H1 (cell line): ENCODE measurements around the gene EXOSC1. TPM values are rescaled to one million over a fixed set of nuclear protein-coding genes. Genes with fewer than 3 reads are reported as not detected.

ENCODE experiments used
- ASH2L ChIP-seq: fragments of 200-600, 300-600 bp; sonication (generic); IDR thresholded peaks from one replicate; pipeline ENCODE4 v1.7.1; 2017; ENCODE audit warnings: low read length
- BCL11A ChIP-seq, 2 experiments: IDR thresholded peaks; one replicate each; pipeline ENCODE4 v1.6.1; 2011; ENCODE audit warnings: low read depth in 2 of 2, low read length in 2 of 2, mild to moderate bottlenecking in 2 of 2
- CBX5 ChIP-seq: fragments of 300-800, 300-1000 bp; sonication (generic); IDR thresholded peaks from 2 replicates; pipeline ENCODE4 v1.7.1; 2016; ENCODE audit warnings: antibody characterized with exemption, low read length, low read depth
- CEBPB ChIP-seq: IDR thresholded peaks from 2 replicates; pipeline ENCODE4 v1.6.1; 2012; ENCODE audit warnings: low read depth, low read length
- CREB1 ChIP-seq: IDR thresholded peaks from 2 replicates; pipeline ENCODE4 v1.6.1; 2012; ENCODE audit warnings: inconsistent platforms
- E2F6 ChIP-seq: IDR thresholded peaks from 2 replicates; pipeline ENCODE4 v1.6.1; 2012; ENCODE audit warnings: inconsistent platforms
- EP300 ChIP-seq, 2 experiments: IDR thresholded peaks; 1 replicate in 1 of 2; 2 replicates in 1 of 2; pipeline ENCODE4 v1.6.1; 2011 to 2012; ENCODE audit warnings: low read depth in 2 of 2, low read length in 2 of 2, mild to moderate bottlenecking in 2 of 2, borderline replicate concordance in 1 of 2, inconsistent platforms in 1 of 2, moderate library complexity in 1 of 2
- GABPA ChIP-seq: IDR thresholded peaks from 2 replicates; pipeline ENCODE4 v1.6.1; 2011; ENCODE audit warnings: mild to moderate bottlenecking, low read length, moderate library complexity, borderline replicate concordance; ENCODE audit not compliant: insufficient read depth
- GTF2F1 ChIP-seq: IDR thresholded peaks from 2 replicates; pipeline ENCODE4 v1.6.1; 2012; ENCODE audit warnings: low read depth, low read length, improper control_type of control experiment, borderline replicate concordance
- HDAC2 ChIP-seq, 2 experiments: fragments of 300-600 bp in 1 of 2; sonication (generic) in 1 of 2; IDR thresholded peaks; 2 replicates each; pipeline ENCODE4 v1.6.1; 2011 to 2012; ENCODE audit warnings: low read depth in 2 of 2, low read length in 2 of 2, mild to moderate bottlenecking in 2 of 2, moderate library complexity in 2 of 2, borderline replicate concordance in 1 of 2, inconsistent platforms in 1 of 2
- MAX ChIP-seq: IDR thresholded peaks from 2 replicates; pipeline ENCODE4 v1.6.1; 2012; ENCODE audit warnings: inconsistent platforms
- NANOG ChIP-seq: IDR thresholded peaks from 2 replicates; pipeline ENCODE4 v1.6.1; 2011; ENCODE audit warnings: low read length, low read depth, mild to moderate bottlenecking, inconsistent platforms; ENCODE audit not compliant: insufficient read depth, poor library complexity, severe bottlenecking
- NRF1 ChIP-seq: IDR thresholded peaks from 2 replicates; pipeline ENCODE4 v1.6.1; 2011; ENCODE audit warnings: mild to moderate bottlenecking, low read depth, low read length, improper control_type of control experiment
- RBBP5 ChIP-seq: IDR thresholded peaks from 2 replicates; pipeline ENCODE4 v1.7.1; 2012; ENCODE audit warnings: low read depth, mild to moderate bottlenecking, inconsistent platforms, low read length, moderate library complexity, borderline replicate concordance
- SIRT6 ChIP-seq: IDR thresholded peaks from one replicate; pipeline ENCODE4 v1.7.1; 2012; ENCODE audit warnings: low read length, inconsistent platforms
- SRF ChIP-seq: IDR thresholded peaks from 2 replicates; pipeline ENCODE4 v1.6.1; 2011; ENCODE audit warnings: mild to moderate bottlenecking, low read depth, low read length, moderate library complexity
- SUZ12 ChIP-seq: fragments of 200-600 bp; sonication (generic); IDR thresholded peaks from 2 replicates; pipeline ENCODE4 v1.6.1; 2012; ENCODE audit warnings: mild to moderate bottlenecking, inconsistent platforms, low read length, moderate library complexity, mixed read lengths
- TAF7 ChIP-seq: optimal IDR thresholded peaks from 2 replicates; pipeline ENCODE3; 2011; ENCODE audit warnings: low read depth, mild to moderate bottlenecking, inconsistent platforms, low read length, moderate library complexity, borderline replicate concordance
- TBP ChIP-seq: IDR thresholded peaks from 2 replicates; pipeline ENCODE4 v1.6.1; 2011; ENCODE audit warnings: low read depth, low read length, improper control_type of control experiment
- polyA plus RNA-seq, 7 experiments: library from polyadenylated mRNA; depleted of rRNA in 3 of 7; stranded (reverse) in 5 of 7; unstranded in 2 of 7; fragments of >200 nt in 5 of 7; fragments of 200-250 nt in 2 of 7; gene quantifications; 1 replicate in 5 of 7; 2 replicates in 1 of 7; 4 replicates in 1 of 7; pipeline versions ENCODE4 v1.2.1 to v1.2.3, GENCODE V29; 2011 to 2013; ENCODE audit warnings: missing spikeins in 2 of 7, mixed read lengths in 2 of 7
- total RNA-seq: library from RNA; stranded (reverse); fragmentation: NEBNext Ultra II Directional; extraction: Animal tissue kit (Norgen Biotek cat#: 25700); gene quantifications from 2 replicates; pipeline ENCODE4 v1.2.1, GENCODE V29; 2021
- TF ChIP-seq, protein P1 (sequence below): IDR thresholded peaks from 2 replicates; pipeline ENCODE4 v1.6.1; 2011; ENCODE audit warnings: low read length, improper control_type of control experiment
- TF ChIP-seq, protein P2 (sequence below), 3 experiments: IDR thresholded peaks; 1 replicate in 2 of 3; 2 replicates in 1 of 3; pipeline versions ENCODE4 v1.5.1 to v1.6.1; 2011; ENCODE audit warnings: low read length in 3 of 3, mild to moderate bottlenecking in 3 of 3, inconsistent platforms in 2 of 3, low read depth in 1 of 3, moderate library complexity in 1 of 3; ENCODE audit not compliant: insufficient read depth in 1 of 3; ENCODE audit errors: control extremely low read depth in 1 of 3

Gene EXOSC1
- total and polyA plus RNA-seq, 2 of the 8 experiments (the other 6 are each of a cell fraction or from before 2014, with no cell fraction given) = 52.1 to 68.1 TPM

GRCh38 chr10:97479939-97480338 lies 34.1 kb upstream of the EXOSC1 start (continued):
- no peak for TF ChIP-seq E2F6
- TF ChIP-seq MAX = peak; percentile 95
- TF ChIP-seq CEBPB = no peak
- peak; percentile 77 for TF ChIP-seq TBP
- TF ChIP-seq CBX5 = no peak
- TF ChIP-seq NANOG = peak; percentile 30
- TF ChIP-seq, protein P1, sequence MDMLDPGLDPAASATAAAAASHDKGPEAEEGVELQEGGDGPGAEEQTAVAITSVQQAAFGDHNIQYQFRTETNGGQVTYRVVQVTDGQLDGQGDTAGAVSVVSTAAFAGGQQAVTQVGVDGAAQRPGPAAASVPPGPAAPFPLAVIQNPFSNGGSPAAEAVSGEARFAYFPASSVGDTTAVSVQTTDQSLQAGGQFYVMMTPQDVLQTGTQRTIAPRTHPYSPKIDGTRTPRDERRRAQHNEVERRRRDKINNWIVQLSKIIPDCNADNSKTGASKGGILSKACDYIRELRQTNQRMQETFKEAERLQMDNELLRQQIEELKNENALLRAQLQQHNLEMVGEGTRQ = no peak
- TF ChIP-seq RBBP5 = no peak
- TF ChIP-seq, protein P2, sequence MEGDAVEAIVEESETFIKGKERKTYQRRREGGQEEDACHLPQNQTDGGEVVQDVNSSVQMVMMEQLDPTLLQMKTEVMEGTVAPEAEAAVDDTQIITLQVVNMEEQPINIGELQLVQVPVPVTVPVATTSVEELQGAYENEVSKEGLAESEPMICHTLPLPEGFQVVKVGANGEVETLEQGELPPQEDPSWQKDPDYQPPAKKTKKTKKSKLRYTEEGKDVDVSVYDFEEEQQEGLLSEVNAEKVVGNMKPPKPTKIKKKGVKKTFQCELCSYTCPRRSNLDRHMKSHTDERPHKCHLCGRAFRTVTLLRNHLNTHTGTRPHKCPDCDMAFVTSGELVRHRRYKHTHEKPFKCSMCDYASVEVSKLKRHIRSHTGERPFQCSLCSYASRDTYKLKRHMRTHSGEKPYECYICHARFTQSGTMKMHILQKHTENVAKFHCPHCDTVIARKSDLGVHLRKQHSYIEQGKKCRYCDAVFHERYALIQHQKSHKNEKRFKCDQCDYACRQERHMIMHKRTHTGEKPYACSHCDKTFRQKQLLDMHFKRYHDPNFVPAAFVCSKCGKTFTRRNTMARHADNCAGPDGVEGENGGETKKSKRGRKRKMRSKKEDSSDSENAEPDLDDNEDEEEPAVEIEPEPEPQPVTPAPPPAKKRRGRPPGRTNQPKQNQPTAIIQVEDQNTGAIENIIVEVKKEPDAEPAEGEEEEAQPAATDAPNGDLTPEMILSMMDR (IDR thresholded peaks at IDR 0.05; ENCODE audit: control extremely low read depth in 1 of 3, insufficient read depth in 1 of 3, low read depth in 1 of 3, low read length in 3 of 3) = no peak
- no peak for TF ChIP-seq HDAC2 (IDR thresholded peaks at IDR 0.05; ENCODE audit: borderline replicate concordance in 1 of 2, low read depth in 2 of 2, low read length in 2 of 2)
- TF ChIP-seq EP300 (IDR thresholded peaks at IDR 0.05; ENCODE audit: borderline replicate concordance in 1 of 2, low read depth in 2 of 2, low read length in 2 of 2) = no peak
- TF ChIP-seq SUZ12 = no peak
- TF ChIP-seq CREB1 = no peak
- no peak for TF ChIP-seq SIRT6
- TF ChIP-seq BCL11A (IDR thresholded peaks at IDR 0.05; ENCODE audit: low read depth in 2 of 2, low read length in 2 of 2) = no peak
- TF ChIP-seq ASH2L = peak; percentile 23
- TF ChIP-seq NRF1 = no peak
- no peak for TF ChIP-seq TAF7
- peak; percentile 97 for TF ChIP-seq SRF
- no peak for TF ChIP-seq GTF2F1
- no peak for TF ChIP-seq GABPA
